ENCODE measurements around the gene PCYT2.

The PCYT2 gene

DNA sequence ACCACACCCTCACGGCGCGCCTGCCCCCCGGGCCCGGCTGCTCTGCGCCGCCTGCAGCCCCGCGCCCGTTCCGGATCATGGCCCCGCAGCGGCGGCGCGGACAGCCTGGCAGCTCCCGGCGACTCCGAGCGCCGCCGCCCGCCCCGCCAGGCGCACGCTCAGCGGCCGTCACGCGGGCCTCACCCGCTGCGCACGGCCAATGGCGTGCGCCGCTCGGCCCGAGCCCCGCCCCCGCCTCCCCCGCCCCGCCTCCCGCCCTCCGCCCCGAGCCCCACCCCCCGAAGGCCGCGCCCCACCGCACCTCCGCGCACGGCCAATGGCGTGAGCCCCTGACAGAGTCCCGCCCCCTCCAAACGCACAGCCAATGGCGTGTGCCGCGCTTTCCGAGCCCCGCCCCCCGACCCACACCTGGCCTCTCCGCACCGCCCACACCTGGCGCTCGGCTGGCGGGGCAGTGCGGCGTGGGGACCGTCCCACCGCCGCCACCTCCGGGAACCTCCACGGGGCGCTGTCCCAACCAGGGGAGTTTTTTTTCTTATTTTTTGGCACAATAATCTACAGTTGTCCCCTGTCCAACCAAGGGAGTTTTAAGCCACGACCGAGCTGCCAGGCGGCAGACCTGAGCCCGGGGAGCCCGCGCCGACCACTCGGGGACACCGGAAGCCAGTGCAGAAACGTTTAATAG, at the start of gene PCYT2:
Gene PCYT2 (minus strand): TSS at position 123 of the 685 bp plus-strand sequence. CDS start 44 bp downstream, at position 79.
- Histone ChIP-seq H3K9me3 (ENCODE audit: control insufficient read depth, low read depth, low read length) (no peaks in the 10 kb centered on the region), H3K4me1 (ENCODE audit: control insufficient read depth, low read depth, low read length) (peaks cover 9% of the 10 kb centered on the region), H3K27me3 (ENCODE audit: control insufficient read depth, insufficient read depth, low read length) (peaks cover 12% of the 10 kb centered on the region), H3K27ac (ENCODE audit: low read length) (no peak within 1 kb of the TSS), H3K9ac (ENCODE audit: low read length) (peak within 1 kb of the TSS; percentile 38), H3K4me3 (ENCODE audit: low read length) (peak within 1 kb of the TSS; percentile 69), H3K36me3 (ENCODE audit: control insufficient read depth, low read depth, low read length) (peaks cover 21% of the 10 kb centered on the region)

DNA sequence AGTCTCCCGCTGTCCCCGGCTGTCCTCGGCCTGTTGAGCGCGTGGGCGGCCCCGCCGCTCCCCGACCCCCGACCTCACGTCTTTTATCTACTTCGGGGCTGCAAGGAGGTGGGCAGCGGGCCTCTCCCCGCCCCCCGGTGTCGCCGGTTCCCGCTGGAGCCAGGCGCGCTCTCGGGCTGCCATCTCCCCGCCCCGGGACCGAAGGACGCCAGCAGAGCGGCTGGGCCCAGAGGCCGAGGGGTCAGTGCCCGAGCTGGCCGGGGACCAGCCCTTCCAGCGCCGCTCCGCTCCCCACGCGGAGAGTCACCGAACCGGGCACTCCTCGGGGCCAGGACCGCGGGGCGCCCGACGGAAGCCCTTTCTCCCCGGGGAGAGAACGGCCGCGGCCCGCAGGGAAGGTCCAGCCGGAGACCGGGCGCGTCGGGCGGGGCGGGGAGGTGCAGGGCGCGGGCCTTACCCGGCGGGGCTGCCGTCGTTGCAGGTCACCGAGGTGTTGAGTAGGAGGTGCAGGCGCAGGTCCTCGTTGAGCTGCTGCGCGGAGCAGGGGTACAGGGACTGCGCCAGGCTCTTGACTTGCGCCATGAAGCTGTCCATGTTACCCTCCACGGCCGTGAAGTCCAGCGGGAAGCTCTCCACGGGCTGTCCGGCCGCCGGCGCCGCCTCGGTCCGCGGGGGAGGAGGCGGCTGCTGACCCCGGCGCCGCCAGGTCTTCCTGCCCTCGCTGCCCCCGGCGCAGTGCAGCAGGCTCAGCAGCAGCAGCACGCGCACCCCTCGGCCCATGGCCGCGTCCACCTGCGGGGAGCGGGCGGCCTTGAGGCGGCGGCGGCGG, 49.1 kb upstream of the PCYT2 start:
- no peak overlapping the region for H3K4me3 ChIP-seq (ENCODE audit: low read length)
- peaks cover 88% of the 10 kb centered on the region for H3K27me3 ChIP-seq (ENCODE audit: control insufficient read depth, insufficient read depth, low read length)
- no peaks in the 10 kb centered on the region for H3K4me1 ChIP-seq (ENCODE audit: control insufficient read depth, low read depth, low read length)
- no peak overlapping the region for H3K27ac ChIP-seq (ENCODE audit: low read length)
- H3K36me3 ChIP-seq (ENCODE audit: control insufficient read depth, low read depth, low read length): no peaks in the 10 kb centered on the region
- H3K9me3 ChIP-seq (ENCODE audit: control insufficient read depth, low read depth, low read length): no peaks in the 10 kb centered on the region
- H3K9ac ChIP-seq (ENCODE audit: low read length): no peak overlapping the region

DNA sequence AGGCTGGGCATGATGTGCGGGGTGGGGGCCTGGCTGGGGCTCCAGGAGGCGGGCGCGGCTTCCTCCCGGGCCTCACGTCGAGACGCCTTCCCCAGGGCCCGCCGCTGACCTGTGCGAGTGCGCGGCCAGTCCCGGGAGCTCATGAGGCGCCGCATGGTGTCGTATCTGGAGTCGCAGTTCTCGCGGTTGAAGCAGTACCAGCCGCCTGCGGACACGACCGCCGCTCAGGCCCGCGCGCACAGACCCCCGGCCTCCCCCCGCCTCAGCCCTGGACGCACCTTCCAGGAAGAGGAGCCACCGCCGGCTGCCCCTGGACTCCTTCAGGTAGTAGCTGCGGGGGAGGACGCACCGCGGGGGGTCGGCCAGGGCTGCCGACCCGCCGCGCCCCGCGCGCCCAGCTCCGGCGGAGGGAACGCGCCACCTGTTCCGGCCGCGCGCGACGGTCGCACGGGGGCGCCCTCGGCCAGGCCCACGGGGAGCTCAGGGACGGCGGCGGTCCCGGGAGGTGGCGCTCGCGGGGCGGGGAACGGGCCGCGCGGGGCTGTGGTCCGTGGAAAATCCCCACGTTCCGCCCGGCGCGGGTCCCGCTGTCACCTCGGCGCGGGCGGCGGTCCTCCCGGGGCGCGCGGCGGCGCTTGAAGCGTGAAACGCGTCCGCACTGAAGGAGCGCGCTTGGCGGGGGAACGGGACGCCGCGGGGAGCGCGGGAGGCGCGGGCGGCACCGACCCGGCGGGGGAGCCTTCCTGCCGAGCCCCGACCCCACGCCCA, 48.3 kb upstream of the PCYT2 start:
- Histone ChIP-seq H3K27ac (ENCODE audit: low read length) (no peak overlapping the region), H3K4me3 (ENCODE audit: low read length) (no peak overlapping the region), H3K9me3 (ENCODE audit: control insufficient read depth, low read depth, low read length) (no peaks in the 10 kb centered on the region), H3K27me3 (ENCODE audit: control insufficient read depth, insufficient read depth, low read length) (peaks cover 81% of the 10 kb centered on the region), H3K9ac (ENCODE audit: low read length) (no peak overlapping the region), H3K4me1 (ENCODE audit: control insufficient read depth, low read depth, low read length) (no peaks in the 10 kb centered on the region), H3K36me3 (ENCODE audit: control insufficient read depth, low read depth, low read length) (no peaks in the 10 kb centered on the region)

DNA sequence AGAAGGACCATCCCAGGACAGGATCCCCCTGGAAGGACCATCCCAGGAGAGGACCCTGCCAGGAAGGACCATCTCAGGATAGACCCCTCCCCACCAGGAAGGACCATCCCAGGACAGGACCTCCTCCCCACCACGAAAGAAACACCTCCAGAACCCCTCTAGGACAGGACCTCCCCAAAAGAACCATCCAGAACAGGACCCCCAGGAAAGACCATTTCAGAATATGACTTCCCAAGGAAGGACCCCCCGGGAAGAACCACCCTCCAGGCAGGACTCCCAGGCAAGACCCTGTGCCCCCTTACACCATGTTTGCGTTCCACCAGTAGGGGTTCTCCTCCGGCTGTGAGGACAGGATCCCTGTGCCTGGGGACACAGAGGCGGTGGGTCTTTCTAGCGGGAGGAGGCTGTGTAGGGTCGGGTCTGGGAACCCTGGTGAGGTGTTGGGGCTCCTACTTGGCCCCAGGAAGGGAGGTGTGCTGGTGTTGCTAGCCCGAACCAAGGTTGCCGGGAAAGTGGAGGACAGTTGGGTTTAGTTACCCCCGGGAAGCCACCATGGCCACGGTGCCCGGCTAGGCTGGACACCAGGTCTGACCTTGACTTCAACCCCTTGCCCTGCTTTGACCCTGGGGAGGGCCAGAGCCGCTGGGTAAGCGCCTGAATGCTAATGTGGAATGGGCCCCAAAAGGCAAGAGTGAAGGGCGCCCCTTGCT, 47.6 kb upstream of the PCYT2 start:
- Histone ChIP-seq H3K27me3 (ENCODE audit: control insufficient read depth, insufficient read depth, low read length) (peaks cover 74% of the 10 kb centered on the region), H3K9ac (ENCODE audit: low read length) (no peak overlapping the region), H3K4me3 (ENCODE audit: low read length) (no peak overlapping the region)

DNA sequence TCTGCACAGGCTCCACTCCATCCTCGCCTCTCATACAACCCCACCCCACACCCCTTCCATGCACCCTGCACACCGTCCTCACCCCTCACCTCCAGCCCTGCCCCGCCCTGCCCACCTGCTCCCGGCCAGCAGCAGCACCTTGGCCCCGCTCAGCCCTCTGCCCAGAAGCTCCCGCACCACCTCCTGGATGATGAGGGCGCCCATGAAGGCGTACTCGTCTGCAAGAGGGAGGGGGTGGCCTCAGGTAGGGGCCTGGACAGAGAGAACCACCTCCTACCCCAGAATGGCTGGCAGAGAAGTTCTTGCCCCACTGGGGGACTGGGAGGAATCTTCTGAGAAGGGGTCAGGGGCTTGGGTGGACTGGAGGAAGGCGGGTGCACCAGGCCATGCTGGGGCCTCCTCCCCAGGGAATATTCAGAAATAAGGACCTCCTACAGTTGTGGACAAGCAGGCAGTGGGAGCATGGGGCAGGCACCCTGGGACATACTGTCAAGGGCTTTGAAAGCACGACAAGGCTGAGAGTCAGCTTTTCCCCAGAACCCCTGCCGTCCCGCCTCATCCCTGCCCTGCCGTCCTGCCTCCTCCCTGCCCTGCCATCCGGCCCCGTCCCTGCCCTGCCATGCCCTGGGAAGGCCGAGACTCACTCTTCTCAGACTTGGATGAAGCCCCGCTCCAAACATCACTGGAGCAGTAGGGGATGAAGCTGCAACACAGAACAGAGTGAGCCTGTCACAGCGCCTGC, 46.7 kb upstream of the PCYT2 start:
- Histone ChIP-seq H3K27ac (ENCODE audit: low read length) (no peak overlapping the region), H3K36me3 (ENCODE audit: control insufficient read depth, low read depth, low read length) (no peaks in the 10 kb centered on the region), H3K9ac (ENCODE audit: low read length) (no peak overlapping the region), H3K9me3 (ENCODE audit: control insufficient read depth, low read depth, low read length) (no peaks in the 10 kb centered on the region), H3K4me3 (ENCODE audit: low read length) (no peak overlapping the region), H3K4me1 (ENCODE audit: control insufficient read depth, low read depth, low read length) (no peaks in the 10 kb centered on the region), H3K27me3 (ENCODE audit: control insufficient read depth, insufficient read depth, low read length) (peaks cover 64% of the 10 kb centered on the region)

More for the DNA sequence above, 47.6 kb upstream of the PCYT2 start:
- H3K27ac ChIP-seq (ENCODE audit: low read length): no peak overlapping the region
- H3K4me1 ChIP-seq (ENCODE audit: control insufficient read depth, low read depth, low read length): no peaks in the 10 kb centered on the region
- no peaks in the 10 kb centered on the region for H3K36me3 ChIP-seq (ENCODE audit: control insufficient read depth, low read depth, low read length)
- no peaks in the 10 kb centered on the region for H3K9me3 ChIP-seq (ENCODE audit: control insufficient read depth, low read depth, low read length)

DNA sequence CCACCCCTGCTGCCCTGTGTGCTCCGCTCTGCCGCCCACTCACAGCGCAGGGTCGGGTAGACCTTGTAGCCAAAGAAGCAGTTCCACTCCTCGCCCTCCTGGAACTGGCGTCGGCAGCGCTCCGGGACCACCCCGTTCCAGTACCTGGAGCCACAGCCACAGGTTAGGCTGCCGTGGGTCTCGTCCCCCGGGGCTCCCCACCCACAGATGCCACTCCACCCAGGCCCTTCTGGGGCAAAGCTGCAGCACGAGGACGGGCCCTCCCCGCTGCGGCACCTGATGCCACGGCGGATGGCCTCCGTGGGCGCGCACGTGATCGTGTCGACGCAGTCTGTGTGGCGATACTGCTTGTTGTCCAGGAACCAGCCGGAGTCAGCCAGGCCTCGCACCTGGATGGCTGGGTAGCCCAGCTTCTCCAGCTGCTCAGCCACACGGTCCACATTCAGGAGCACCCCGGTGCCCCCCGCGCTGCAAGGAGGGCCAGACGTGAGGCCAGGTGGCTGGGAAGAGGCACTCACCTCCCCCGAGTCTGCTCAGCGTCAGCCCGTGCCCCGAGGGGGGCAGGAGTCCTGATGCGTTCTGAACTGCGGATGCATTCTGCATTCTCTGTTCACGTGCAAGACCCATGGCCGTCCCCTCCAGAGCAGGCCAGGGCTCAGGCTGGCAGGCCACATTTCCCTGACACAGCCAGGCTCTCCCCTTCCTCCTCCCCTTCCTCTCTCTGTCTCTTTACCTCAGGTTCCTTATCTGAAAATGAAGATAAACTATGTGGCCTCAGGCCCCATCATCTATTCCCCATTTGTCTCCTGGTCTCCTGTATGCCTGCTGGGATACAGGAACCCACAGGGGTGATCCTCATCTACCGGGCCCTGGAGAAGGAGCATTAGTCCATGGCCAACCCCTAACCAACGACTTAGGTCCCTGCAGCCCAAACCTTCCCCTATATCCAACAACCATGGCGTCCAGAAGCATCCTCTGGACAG, 45.7 kb upstream of the PCYT2 start:
- no peaks in the 10 kb centered on the region for H3K9me3 ChIP-seq (ENCODE audit: control insufficient read depth, low read depth, low read length)
- no peak overlapping the region for H3K9ac ChIP-seq (ENCODE audit: low read length)
- H3K36me3 ChIP-seq (ENCODE audit: control insufficient read depth, low read depth, low read length): no peaks in the 10 kb centered on the region
- H3K4me3 ChIP-seq (ENCODE audit: low read length): no peak overlapping the region
- H3K4me1 ChIP-seq (ENCODE audit: control insufficient read depth, low read depth, low read length): no peaks in the 10 kb centered on the region
- H3K27ac ChIP-seq (ENCODE audit: low read length): no peak overlapping the region
- peaks cover 55% of the 10 kb centered on the region for H3K27me3 ChIP-seq (ENCODE audit: control insufficient read depth, insufficient read depth, low read length)

DNA sequence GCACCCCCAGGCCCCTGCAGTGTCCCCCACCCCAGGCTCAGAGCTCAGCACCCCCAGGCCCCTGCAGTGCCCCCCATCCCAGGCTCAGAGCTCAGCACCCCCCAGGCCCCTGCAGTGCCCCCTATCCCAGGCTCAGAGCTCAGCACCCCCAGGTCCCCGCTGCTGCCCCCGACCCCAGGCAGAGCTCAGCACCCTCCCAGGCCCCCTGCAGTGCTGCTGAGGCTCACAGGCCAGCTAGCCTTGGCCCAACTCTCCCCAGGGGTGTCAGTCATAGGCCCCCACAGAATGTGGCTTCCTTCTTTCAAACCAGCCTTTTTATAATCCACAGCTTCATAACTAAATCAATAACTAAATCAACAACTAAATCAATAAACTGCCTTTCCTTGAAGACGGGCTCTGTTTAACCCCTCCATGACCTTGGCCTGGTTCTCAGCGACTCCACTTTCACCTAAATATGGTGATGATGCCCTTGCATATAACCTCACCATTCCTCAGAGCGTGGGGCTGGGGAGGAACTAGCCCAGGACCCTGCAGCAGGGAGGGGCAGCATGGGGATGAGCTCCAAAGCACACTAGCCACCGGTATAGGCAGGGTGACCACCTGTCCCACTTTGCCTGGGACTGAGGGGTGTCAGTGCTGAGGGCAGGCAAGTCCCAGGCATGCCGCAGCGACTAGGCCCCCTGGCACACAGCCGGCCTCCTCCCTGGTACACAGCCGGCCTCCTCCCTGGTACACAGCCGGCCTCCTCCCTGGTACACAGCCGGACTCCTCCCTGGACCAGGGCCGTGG, 44.8 kb upstream of the PCYT2 start:
- H3K4me1 ChIP-seq (ENCODE audit: control insufficient read depth, low read depth, low read length): no peaks in the 10 kb centered on the region
- no peak overlapping the region for H3K4me3 ChIP-seq (ENCODE audit: low read length)
- peaks cover 47% of the 10 kb centered on the region for H3K27me3 ChIP-seq (ENCODE audit: control insufficient read depth, insufficient read depth, low read length)
- H3K27ac ChIP-seq (ENCODE audit: low read length): no peak overlapping the region
- H3K36me3 ChIP-seq (ENCODE audit: control insufficient read depth, low read depth, low read length): no peaks in the 10 kb centered on the region
- no peak overlapping the region for H3K9ac ChIP-seq (ENCODE audit: low read length)
- H3K9me3 ChIP-seq (ENCODE audit: control insufficient read depth, low read depth, low read length): no peaks in the 10 kb centered on the region

DNA sequence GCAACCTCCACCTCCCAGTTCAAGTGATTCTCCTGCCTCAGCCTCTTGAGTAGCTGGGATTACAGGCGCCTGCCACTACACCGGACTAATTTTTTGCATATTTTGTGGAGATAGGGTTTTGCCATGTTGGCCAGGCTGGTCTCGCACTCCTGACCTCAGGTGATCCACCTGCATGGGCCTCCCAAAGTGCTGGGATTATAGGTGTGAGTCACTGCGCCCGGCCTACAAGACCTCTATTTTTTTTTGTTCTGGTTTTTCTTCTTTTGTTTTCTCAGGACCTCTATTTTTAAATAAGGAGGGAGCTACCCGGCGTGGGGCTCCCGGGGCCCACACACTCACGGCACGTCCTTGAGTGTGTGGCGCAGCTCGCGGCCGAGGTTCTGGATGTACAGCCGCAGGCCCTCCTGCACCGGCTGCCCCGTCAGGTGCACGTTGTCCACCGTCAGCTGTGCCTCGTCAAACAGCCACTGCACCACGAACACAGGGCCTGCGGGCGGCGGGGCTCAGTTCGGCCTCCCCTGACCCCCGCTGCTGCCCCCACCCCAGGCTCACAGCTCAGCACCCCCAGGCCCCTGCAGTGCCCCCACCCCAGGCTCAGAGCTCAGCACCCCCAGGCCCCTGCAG, 44.0 kb upstream of the PCYT2 start:
- H3K9ac ChIP-seq (ENCODE audit: low read length): no peak overlapping the region
- H3K4me3 ChIP-seq (ENCODE audit: low read length): no peak overlapping the region
- no peaks in the 10 kb centered on the region for H3K36me3 ChIP-seq (ENCODE audit: control insufficient read depth, low read depth, low read length)
- H3K4me1 ChIP-seq (ENCODE audit: control insufficient read depth, low read depth, low read length): no peaks in the 10 kb centered on the region
- no peaks in the 10 kb centered on the region for H3K9me3 ChIP-seq (ENCODE audit: control insufficient read depth, low read depth, low read length)
- H3K27me3 ChIP-seq (ENCODE audit: control insufficient read depth, insufficient read depth, low read length): peaks cover 40% of the 10 kb centered on the region
- no peak overlapping the region for H3K27ac ChIP-seq (ENCODE audit: low read length)
